ENCODE results near the gene TCP11L2. TPM values are rescaled to one million over a fixed set of nuclear protein-coding genes. Genes with fewer than 3 reads are reported as not detected.
"Not testable (repeated sequence)": the region's sequence is repeated elsewhere in the genome, so short reads cannot be mapped to it uniquely, and the experiment has no call there.

TCP11L2 gene
- total RNA-seq, 2 experiments from 2014 or later = 40.9 to 50.8 TPM

- no peak for DNase-seq
- H3K9me3 Mint-ChIP-seq = no peaks in the 10 kb centered on the region
- H3K27ac Mint-ChIP-seq = no peak overlapping the region
- H3K4me1 Mint-ChIP-seq = peaks cover 27% of the 10 kb centered on the region
- ATAC-seq (ENCODE audit: low read depth) = no peak
- no peaks in the 10 kb centered on the region for H3K27me3 Mint-ChIP-seq
- no peaks in the 10 kb centered on the region for H3K36me3 Mint-ChIP-seq
- POLR2A ChIA-PET = interaction anchor here (3.9 kb wide), 1 partner anchor 53 kb away, joined by 23 read pairs; the partner anchor contains the start of gene POLR3B
- H3K4me3 Mint-ChIP-seq = no peak overlapping the region
Measured at GRCh38 chr12:106304797-106305196, 2.3 kb downstream of the TCP11L2 start.

- no peak overlapping the region for H3K4me3 Mint-ChIP-seq
- H3K36me3 Mint-ChIP-seq = no peaks in the 10 kb centered on the region
- H3K27ac Mint-ChIP-seq = no peak overlapping the region
- H3K27me3 Mint-ChIP-seq = no peaks in the 10 kb centered on the region
- POLR2A ChIA-PET = interaction anchor here (0.9 kb wide), 1 partner anchor 1333 kb away, joined by 3 read pairs; no protein-coding TSS in a partner anchor
- no peaks in the 10 kb centered on the region for H3K9me3 Mint-ChIP-seq
- H3K4me1 Mint-ChIP-seq = peaks cover 27% of the 10 kb centered on the region
- ATAC-seq (ENCODE audit: low read depth) = no peak
- DNase-seq = no peak
Measured at GRCh38 chr12:106305376-106305775, 2.8 kb downstream of the TCP11L2 start.

- H3K36me3 Mint-ChIP-seq = no peaks in the 10 kb centered on the region
- H3K27me3 Mint-ChIP-seq = no peaks in the 10 kb centered on the region
- no peak for ATAC-seq (ENCODE audit: low read depth)
- H3K27ac Mint-ChIP-seq = no peak overlapping the region
- POLR2A ChIA-PET = no interaction called here
- H3K4me1 Mint-ChIP-seq = peaks cover 22% of the 10 kb centered on the region
- no peak overlapping the region for H3K4me3 Mint-ChIP-seq
- DNase-seq = no peak
- H3K9me3 Mint-ChIP-seq = no peaks in the 10 kb centered on the region
Measured at GRCh38 chr12:106307181-106307580, 4.6 kb downstream of the TCP11L2 start.

GRCh38 chr12:106308121-106308520, 5.6 kb downstream of the TCP11L2 start:
- no peaks in the 10 kb centered on the region for H3K36me3 Mint-ChIP-seq
- H3K4me3 Mint-ChIP-seq = no peak overlapping the region
- no peak for DNase-seq
- H3K27me3 Mint-ChIP-seq = no peaks in the 10 kb centered on the region
- POLR2A ChIA-PET = no interaction called here
- peaks cover 22% of the 10 kb centered on the region for H3K4me1 Mint-ChIP-seq
- no peak for ATAC-seq (ENCODE audit: low read depth)
- H3K27ac Mint-ChIP-seq = no peak overlapping the region
- no peaks in the 10 kb centered on the region for H3K9me3 Mint-ChIP-seq

- H3K27me3 Mint-ChIP-seq = no peaks in the 10 kb centered on the region
- no peaks in the 10 kb centered on the region for H3K9me3 Mint-ChIP-seq
- POLR2A ChIA-PET = no interaction called here
- ATAC-seq (ENCODE audit: low read depth) (no peak), DNase-seq (no peak)
- no peaks in the 10 kb centered on the region for H3K36me3 Mint-ChIP-seq
- H3K27ac Mint-ChIP-seq = no peak overlapping the region
- no peak overlapping the region for H3K4me3 Mint-ChIP-seq
- H3K4me1 Mint-ChIP-seq = peaks cover 20% of the 10 kb centered on the region
Measured at GRCh38 chr12:106308611-106309010, 6.1 kb downstream of the TCP11L2 start.

- POLR2A ChIA-PET = no interaction called here
- Mint-ChIP-seq H3K27me3 (no peaks in the 10 kb centered on the region), H3K4me3 (no peak overlapping the region), H3K27ac (no peak overlapping the region), H3K9me3 (no peaks in the 10 kb centered on the region), H3K36me3 (no peaks in the 10 kb centered on the region), H3K4me1 (peaks cover 14% of the 10 kb centered on the region)
- DNase-seq = no peak
- ATAC-seq (ENCODE audit: low read depth) = no peak
Measured at GRCh38 chr12:106309671-106310505, 7.4 kb downstream of the TCP11L2 start.

- peaks cover 14% of the 10 kb centered on the region for H3K4me1 Mint-ChIP-seq
- H3K9me3 Mint-ChIP-seq = no peaks in the 10 kb centered on the region
- POLR2A ChIA-PET = no interaction called here
- no peaks in the 10 kb centered on the region for H3K36me3 Mint-ChIP-seq
- no peak overlapping the region for H3K4me3 Mint-ChIP-seq
- ATAC-seq (ENCODE audit: low read depth) (no peak), DNase-seq (no peak)
- no peak overlapping the region for H3K27ac Mint-ChIP-seq
- no peaks in the 10 kb centered on the region for H3K27me3 Mint-ChIP-seq
Measured at GRCh38 chr12:106310687-106311086, 8.2 kb downstream of the TCP11L2 start.

- Mint-ChIP-seq H3K9me3 (no peaks in the 10 kb centered on the region), H3K27ac (no peak overlapping the region), H3K4me3 (no peak overlapping the region), H3K4me1 (peaks cover 14% of the 10 kb centered on the region), H3K27me3 (no peaks in the 10 kb centered on the region), H3K36me3 (no peaks in the 10 kb centered on the region)
- POLR2A ChIA-PET = no interaction called here
- DNase-seq (no peak), ATAC-seq (ENCODE audit: low read depth) (no peak)
Measured at GRCh38 chr12:106311139-106311538, 8.6 kb downstream of the TCP11L2 start.

- H3K27me3 Mint-ChIP-seq; POLR2A ChIA-PET; H3K4me1 Mint-ChIP-seq; DNase-seq; H3K27ac Mint-ChIP-seq; ATAC-seq (ENCODE audit: low read depth); H3K9me3 Mint-ChIP-seq; H3K4me3 Mint-ChIP-seq; H3K36me3 Mint-ChIP-seq: not testable (repeated sequence)
Measured at GRCh38 chr12:106313413-106313812, 10.9 kb downstream of the TCP11L2 start.

GRCh38 chr12:106315523-106315922, 13.0 kb downstream of the TCP11L2 start:
- ATAC-seq (ENCODE audit: low read depth) (no peak), DNase-seq (no peak)
- H3K27me3 Mint-ChIP-seq = no peaks in the 10 kb centered on the region
- H3K36me3 Mint-ChIP-seq = peaks cover 3% of the 10 kb centered on the region
- H3K9me3 Mint-ChIP-seq = no peaks in the 10 kb centered on the region
- no peak overlapping the region for H3K27ac Mint-ChIP-seq
- POLR2A ChIA-PET = no interaction called here
- H3K4me1 Mint-ChIP-seq = peaks cover 4% of the 10 kb centered on the region
- H3K4me3 Mint-ChIP-seq = no peak overlapping the region

- H3K27me3 Mint-ChIP-seq = no peaks in the 10 kb centered on the region
- no peaks in the 10 kb centered on the region for H3K9me3 Mint-ChIP-seq
- no peak overlapping the region for H3K27ac Mint-ChIP-seq
- POLR2A ChIA-PET = interaction anchor here (0.5 kb wide), 1 partner anchor 430 kb away, joined by 3 read pairs; no protein-coding TSS in a partner anchor
- H3K36me3 Mint-ChIP-seq = peaks cover 11% of the 10 kb centered on the region
- DNase-seq = no peak
- H3K4me1 Mint-ChIP-seq = no peaks in the 10 kb centered on the region
- H3K4me3 Mint-ChIP-seq = no peak overlapping the region
- ATAC-seq (ENCODE audit: low read depth) = no peak
Measured at GRCh38 chr12:106317406-106318082, 15.0 kb downstream of the TCP11L2 start.

- Mint-ChIP-seq H3K9me3 (no peaks in the 10 kb centered on the region), H3K4me3 (no peak overlapping the region), H3K36me3 (peaks cover 14% of the 10 kb centered on the region), H3K27ac (no peak overlapping the region), H3K27me3 (no peaks in the 10 kb centered on the region), H3K4me1 (no peaks in the 10 kb centered on the region)
- ATAC-seq (ENCODE audit: low read depth) (no peak), DNase-seq (no peak)
- POLR2A ChIA-PET = no interaction called here
Measured at GRCh38 chr12:106321139-106321850, 18.8 kb downstream of the TCP11L2 start.

GRCh38 chr12:106323537-106323936, 21.0 kb downstream of the TCP11L2 start:
- H3K36me3 Mint-ChIP-seq = peaks cover 14% of the 10 kb centered on the region
- DNase-seq (no peak), ATAC-seq (ENCODE audit: low read depth) (no peak)
- H3K4me1 Mint-ChIP-seq = peaks cover 2% of the 10 kb centered on the region
- no peaks in the 10 kb centered on the region for H3K27me3 Mint-ChIP-seq
- no peak overlapping the region for H3K4me3 Mint-ChIP-seq
- POLR2A ChIA-PET = no interaction called here
- no peaks in the 10 kb centered on the region for H3K9me3 Mint-ChIP-seq
- H3K27ac Mint-ChIP-seq = no peak overlapping the region

Measured in activated naive CD8-positive, alpha-beta T cell treated with anti-CD3 and anti-CD28 coated beads, Interleukin-2, amount 10 ng/mL, durations not matched to agents 7 days and 5 days (primary cell).